GM21390 (cell line): ENCODE results near the gene TANGO2.

ENCODE experiments used
- ATAC-seq: cut with Tn5 transposase; IDR thresholded peaks from one replicate; pipeline ENCODE4 v1.9.1; 2021; ENCODE audit not compliant: unreplicated experiment

TANGO2 gene

GRCh38 chr22:19994851-19995610, 25.9 kb upstream of the TANGO2 start:
- ATAC-seq = no peak

GRCh38 chr22:19995611-19996339, 25.1 kb upstream of the TANGO2 start:
- no peak for ATAC-seq

- ATAC-seq = no peak
These were observed 24.1 kb upstream of the TANGO2 start for GRCh38 chr22:19996694-19997384.

GRCh38 chr22:19997561-19998231, 23.2 kb upstream of the TANGO2 start:
- no peak for ATAC-seq

- ATAC-seq = no peak
These were observed 22.5 kb upstream of the TANGO2 start for GRCh38 chr22:19998232-19998951.

GRCh38 chr22:19998991-19999820, 21.7 kb upstream of the TANGO2 start:
- no peak for ATAC-seq

DNA sequence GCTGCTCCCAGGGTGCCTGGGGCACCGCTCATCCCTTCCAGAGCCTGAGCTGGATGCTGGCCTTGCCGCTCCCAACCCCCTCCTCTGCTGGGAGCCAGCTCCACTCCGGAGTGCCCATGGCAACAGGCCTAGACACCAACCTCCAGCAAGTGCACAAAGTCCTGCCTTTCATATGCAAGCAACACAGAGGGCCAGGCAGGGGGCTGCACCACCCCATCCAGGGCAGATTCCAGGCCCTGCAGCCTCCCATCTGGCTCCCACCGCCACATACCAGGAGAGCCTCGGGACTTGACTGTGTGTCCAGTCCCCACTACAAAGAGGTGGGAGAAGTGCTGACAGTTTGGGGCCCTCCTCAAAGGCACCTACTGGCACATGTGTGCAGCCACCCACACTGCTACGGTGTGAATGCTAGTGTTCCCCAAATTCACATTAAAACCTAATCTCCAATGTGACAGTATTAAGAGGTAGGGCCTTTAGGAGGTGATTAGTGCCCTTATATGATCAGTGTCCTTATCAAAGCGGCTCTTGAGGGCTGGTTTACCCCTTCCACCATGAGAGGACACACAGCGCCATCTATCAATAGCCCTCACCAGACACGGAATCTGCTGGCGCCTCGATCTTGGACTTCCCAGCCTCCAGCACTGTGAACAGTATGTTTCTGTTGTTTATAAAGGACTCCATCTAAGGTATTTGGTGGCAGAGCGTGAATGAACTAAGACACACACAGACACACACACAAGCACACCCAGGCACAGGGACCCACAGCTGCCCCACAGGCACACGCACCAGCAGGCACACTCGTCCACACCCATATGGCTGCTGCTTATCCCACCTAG, 20.4 kb upstream of the TANGO2 start:
- ATAC-seq = no peak

GRCh38 chr22:20001082-20001638, 19.8 kb upstream of the TANGO2 start:
- no peak for ATAC-seq

- ATAC-seq = no peak
These were observed 18.8 kb upstream of the TANGO2 start for GRCh38 chr22:20002128-20002527.

GRCh38 chr22:20002636-20003035, 18.3 kb upstream of the TANGO2 start:
- ATAC-seq = no peak

DNA sequence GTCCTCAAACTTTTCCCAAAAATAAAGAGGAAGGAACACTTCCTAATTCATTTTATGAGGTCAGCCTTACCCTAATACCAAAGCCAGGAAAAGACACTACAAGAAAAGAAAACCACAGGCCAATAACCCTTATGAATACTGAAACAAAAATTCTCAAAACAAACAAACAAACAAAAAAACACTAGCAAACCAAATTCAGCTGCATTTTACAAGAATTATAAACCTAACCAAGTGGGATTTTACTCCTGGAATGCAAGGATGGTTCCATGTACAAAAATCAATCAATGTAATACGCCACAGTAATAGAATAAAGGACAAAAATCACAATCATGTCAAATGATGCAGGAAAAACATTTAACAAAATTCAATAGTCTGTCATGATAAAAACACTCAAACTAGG, 17.6 kb upstream of the TANGO2 start:
- no peak for ATAC-seq

DNA sequence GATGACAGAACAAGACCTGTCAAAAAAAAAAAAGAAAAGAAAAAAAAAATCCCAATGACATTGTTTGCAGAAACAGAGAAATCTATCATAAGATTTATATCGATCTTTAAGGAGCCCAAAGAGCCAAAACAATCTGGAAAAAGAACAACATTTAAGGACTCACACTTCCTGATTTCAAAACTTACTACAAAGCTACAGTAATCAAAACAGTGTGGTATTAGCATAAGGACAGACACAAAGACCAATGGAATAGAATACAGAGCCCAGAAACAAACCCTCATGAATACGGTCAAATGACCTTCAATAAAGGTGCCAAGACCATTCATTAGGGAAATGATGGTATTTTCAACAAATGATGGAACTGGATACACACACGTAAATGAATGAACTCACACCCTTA, 16.4 kb upstream of the TANGO2 start:
- ATAC-seq = no peak

- ATAC-seq = no peak
These were observed 12.5 kb upstream of the TANGO2 start for GRCh38 chr22:20008221-20008995.

GRCh38 chr22:20009018-20009491, 11.9 kb upstream of the TANGO2 start:
- no peak for ATAC-seq

GRCh38 chr22:20009582-20010306, 11.2 kb upstream of the TANGO2 start:
- ATAC-seq = no peak

DNA sequence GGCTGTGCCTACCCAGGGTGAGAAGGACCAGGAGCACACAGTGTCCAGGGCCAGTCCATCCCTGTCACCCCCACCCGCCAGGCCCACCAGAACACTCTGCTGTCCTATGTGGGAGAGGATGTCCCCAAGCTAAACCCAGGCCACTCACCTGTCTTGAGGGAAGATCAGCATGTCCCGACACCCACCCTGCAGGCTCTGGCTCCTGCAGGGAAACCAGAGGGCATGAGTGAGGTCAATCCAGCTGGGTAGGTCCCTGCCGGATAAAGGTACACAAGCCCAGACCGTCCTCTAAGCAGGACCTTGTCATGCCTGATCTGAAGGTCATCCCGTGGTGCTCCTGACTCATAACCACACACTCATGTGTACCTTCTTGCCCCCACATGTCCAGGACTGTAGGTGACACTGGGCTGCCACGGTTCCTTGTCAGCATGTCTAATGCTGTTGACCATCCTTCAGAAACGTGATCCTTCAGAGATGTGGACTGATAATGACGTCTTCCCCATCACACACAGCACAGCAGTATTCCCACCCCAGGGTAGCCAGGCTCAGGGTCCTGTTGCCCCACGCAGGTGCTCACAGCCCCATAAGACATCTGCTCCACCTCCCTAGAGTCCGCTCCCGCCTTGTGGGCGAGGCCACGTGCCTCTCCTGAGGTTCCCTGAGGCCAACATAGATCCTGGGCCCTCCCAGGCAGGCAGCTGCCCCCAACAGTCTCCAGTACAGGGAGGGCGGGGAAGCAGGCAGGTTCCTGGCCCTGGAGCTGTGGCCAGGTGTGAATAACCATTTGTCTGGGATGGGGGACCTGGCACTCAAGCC, 10.4 kb upstream of the TANGO2 start:
- no peak for ATAC-seq
